Measurements from ENCODE around the gene RPUSD3. TPM values are rescaled to one million over a fixed set of nuclear protein-coding genes. Genes with fewer than 3 reads are reported as not detected.
"Not testable (repeated sequence)": the region's sequence is repeated elsewhere in the genome, so short reads cannot be mapped to it uniquely, and the experiment has no call there.

RPUSD3 gene
- total RNA-seq, 1 donor: 31.1 TPM

DNA sequence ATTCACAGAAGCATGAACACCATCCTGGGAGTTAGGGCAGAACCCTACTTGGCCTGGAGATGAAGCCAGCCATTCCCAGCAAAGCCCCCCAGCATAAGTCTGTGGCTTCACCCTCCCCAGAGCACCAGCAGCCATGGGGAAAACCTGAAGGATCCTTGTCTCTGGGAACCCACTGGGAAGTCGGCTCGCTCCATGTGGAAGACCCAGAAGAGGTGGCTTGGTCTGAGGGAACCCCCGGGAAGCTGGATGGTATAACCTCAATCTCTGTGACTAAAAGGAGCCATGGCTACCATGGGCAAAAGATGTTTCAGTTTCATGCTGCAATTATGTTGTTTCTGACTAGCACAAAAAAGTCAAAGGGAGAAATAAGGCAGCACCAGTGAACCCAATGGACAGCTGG is 11.8 kb upstream of the RPUSD3 start:
- TF ChIP-seq, protein P1, sequence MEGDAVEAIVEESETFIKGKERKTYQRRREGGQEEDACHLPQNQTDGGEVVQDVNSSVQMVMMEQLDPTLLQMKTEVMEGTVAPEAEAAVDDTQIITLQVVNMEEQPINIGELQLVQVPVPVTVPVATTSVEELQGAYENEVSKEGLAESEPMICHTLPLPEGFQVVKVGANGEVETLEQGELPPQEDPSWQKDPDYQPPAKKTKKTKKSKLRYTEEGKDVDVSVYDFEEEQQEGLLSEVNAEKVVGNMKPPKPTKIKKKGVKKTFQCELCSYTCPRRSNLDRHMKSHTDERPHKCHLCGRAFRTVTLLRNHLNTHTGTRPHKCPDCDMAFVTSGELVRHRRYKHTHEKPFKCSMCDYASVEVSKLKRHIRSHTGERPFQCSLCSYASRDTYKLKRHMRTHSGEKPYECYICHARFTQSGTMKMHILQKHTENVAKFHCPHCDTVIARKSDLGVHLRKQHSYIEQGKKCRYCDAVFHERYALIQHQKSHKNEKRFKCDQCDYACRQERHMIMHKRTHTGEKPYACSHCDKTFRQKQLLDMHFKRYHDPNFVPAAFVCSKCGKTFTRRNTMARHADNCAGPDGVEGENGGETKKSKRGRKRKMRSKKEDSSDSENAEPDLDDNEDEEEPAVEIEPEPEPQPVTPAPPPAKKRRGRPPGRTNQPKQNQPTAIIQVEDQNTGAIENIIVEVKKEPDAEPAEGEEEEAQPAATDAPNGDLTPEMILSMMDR (IDR thresholded peaks at IDR 0.05; ENCODE audit: insufficient read depth, low read depth, low read length): no peak
- no peak overlapping the region for H3K4me3 ChIP-seq (ENCODE audit: low read depth, low read length)
- DNase-seq (ENCODE audit: low read depth): no peak

DNA sequence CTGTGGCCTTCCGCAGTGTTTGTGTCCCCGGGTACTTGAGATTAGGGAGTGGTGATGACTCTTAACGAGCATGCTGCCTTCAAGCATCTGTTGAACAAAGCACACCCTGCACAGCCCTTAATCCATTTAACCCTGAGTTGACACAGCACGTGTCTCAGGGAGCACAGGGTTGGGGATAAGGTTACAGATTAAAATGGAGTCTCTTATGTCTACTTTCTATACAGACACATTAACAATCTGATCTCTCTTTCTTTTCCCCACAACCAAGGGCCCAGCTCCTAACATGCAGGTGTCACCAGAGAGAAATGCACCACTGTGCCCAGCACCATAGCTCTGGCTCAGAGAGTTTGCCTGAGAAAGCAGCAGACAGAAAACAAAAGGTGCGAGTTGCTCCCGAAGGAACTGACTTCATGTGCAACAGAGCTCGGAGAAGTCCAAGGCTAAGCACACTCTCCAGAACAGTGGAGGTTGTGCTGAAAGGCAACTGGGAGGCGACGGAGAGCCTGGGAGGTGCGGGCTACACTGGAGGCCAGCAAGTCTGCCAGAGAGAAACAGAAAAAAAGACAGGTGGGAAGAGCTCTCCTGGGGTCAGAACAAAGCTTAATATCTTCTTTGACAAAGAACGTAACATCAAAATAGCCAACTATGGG is 10.6 kb upstream of the RPUSD3 start:
- not testable (repeated sequence) for DNase-seq (ENCODE audit: low read depth); H3K4me3 ChIP-seq (ENCODE audit: low read depth, low read length)

DNA sequence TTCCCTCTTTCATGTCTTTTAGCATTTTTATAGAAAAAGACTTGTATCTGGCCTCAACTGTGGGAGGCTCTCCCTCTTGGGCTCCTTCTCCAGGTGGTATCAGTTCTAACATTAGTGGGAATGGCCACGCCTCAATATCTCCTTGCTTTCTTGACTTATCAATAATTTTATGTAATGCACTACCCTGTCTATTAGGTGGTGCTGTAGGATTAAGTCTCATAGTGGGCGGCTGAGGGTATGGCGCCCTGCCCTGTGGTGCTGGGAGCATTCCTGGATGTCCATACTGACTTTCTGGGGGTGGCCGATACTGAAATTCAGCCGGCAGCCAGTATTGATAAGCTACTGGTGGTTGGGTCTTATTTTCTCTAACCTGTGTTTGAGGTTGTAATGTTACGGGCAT is 8.7 kb upstream of the RPUSD3 start:
- TF ChIP-seq, protein P1 (IDR thresholded peaks at IDR 0.05; ENCODE audit: insufficient read depth, low read depth, low read length): no peak
- no peak for DNase-seq (ENCODE audit: low read depth)

DNA sequence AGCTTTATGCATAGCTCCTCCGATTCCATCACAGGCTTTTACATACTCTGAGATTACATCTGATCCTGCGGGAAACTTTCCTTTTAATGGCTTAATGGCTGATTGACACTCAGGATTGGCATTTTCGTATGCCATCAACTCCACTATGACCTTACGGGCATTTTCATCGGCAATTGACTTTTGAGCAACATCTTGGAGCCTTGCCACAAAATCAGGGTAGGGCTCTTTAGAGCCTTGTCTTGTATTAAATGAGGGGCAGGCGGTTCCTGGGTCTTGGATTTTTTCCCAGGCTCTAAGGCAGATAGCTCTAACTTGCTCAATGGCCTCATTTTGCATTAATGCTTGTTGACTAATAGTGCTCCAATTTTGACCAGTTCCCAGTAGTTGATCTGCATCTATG is 8.1 kb upstream of the RPUSD3 start:
- not testable (repeated sequence) for H3K4me3 ChIP-seq (ENCODE audit: low read depth, low read length); DNase-seq (ENCODE audit: low read depth)

More for the DNA sequence above, 8.7 kb upstream of the RPUSD3 start:
- no peak overlapping the region for H3K4me3 ChIP-seq (ENCODE audit: low read depth, low read length)

GRCh38 chr3:9851383-9851782 is 7.6 kb upstream of the RPUSD3 start:
- DNase-seq (ENCODE audit: low read depth); H3K4me3 ChIP-seq (ENCODE audit: low read depth, low read length): not testable (repeated sequence)

DNA sequence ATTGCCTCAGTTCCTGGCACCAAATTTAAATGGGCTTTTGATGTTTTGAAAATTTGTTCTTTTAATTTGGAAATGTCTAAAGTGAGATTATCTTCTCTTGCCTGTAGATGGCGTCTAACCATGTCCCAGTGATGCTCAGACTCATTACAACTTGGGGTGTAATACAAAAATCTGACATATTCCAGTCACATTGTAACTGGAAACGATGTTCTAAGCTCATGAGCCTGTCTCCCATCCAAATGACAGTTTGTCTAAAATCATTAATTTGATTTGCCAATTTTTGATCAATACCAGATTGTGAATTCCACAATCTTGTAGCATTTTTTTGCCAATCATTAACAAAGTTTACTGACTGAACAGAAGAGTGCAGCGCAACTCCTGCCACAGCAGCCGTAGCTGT is 5.1 kb upstream of the RPUSD3 start:
- TF ChIP-seq, protein P1 (IDR thresholded peaks at IDR 0.05; ENCODE audit: insufficient read depth, low read depth, low read length): peak; percentile 50
- DNase-seq (ENCODE audit: low read depth): peak; percentile 44
- H3K4me3 ChIP-seq (ENCODE audit: low read depth, low read length): not testable (repeated sequence)

DNA sequence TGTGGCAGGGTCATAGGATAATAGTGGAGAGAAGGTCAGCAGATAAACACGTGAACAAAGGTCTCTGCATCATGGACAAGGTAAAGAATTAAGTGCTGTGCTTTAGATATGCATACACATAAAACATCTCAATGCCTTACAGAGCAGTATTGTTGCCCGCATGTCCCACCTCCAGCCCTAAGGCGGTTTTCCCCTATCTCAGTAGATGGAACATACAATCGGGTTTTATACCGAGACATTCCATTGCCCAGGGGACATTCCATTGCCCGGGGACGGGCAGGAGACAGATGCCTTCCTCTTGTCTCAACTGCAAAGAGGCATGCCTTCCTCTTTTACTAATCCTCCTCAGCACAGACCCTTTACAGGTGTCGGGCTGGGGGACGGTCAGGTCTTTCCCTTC is 4.1 kb upstream of the RPUSD3 start:
- H3K4me3 ChIP-seq (ENCODE audit: low read depth, low read length); DNase-seq (ENCODE audit: low read depth): not testable (repeated sequence)

- TF ChIP-seq, protein P1 (IDR thresholded peaks at IDR 0.05; ENCODE audit: insufficient read depth, low read depth, low read length): no peak
Measured at GRCh38 chr3:9846931-9847488, 3.2 kb upstream of the RPUSD3 start.

DNA sequence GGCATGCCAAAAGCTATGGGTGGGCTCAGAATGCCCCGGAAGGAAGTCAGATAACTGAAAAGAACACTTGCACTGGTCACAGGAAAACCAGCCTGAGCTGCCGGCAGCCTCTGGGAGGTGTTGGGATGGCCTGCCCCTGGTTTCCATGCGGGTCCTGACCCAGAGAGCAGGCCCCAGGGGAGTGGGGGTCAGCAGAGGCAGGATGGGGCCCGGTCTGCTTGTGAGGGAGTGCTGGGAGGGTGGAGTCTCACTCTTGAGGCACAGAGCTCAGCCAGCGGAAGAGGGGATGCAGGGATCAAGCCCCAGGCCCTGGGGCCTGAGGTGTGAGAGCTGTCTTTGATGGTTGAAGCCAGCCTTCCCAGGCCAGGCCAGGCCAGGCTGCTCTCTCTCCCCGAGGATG is 2.4 kb upstream of the RPUSD3 start:
- no peak overlapping the region for H3K4me3 ChIP-seq (ENCODE audit: low read depth, low read length)
- TF ChIP-seq, protein P1 (IDR thresholded peaks at IDR 0.05; ENCODE audit: insufficient read depth, low read depth, low read length): no peak
- DNase-seq (ENCODE audit: low read depth): no peak

More at GRCh38 chr3:9846931-9847488, 3.2 kb upstream of the RPUSD3 start:
- no peak overlapping the region for H3K4me3 ChIP-seq (ENCODE audit: low read depth, low read length)
- DNase-seq (ENCODE audit: low read depth): no peak

All from fibroblast of villous mesenchyme (primary cell).